ENCODE results near the gene PNKP. TPM values are rescaled to one million over a fixed set of nuclear protein-coding genes. Genes with fewer than 3 reads are reported as not detected.

PNKP gene
- total and polyA plus RNA-seq, 3 experiments from 2014 or later, result 28.4 to 98.7 (median 91.6) TPM

DNA sequence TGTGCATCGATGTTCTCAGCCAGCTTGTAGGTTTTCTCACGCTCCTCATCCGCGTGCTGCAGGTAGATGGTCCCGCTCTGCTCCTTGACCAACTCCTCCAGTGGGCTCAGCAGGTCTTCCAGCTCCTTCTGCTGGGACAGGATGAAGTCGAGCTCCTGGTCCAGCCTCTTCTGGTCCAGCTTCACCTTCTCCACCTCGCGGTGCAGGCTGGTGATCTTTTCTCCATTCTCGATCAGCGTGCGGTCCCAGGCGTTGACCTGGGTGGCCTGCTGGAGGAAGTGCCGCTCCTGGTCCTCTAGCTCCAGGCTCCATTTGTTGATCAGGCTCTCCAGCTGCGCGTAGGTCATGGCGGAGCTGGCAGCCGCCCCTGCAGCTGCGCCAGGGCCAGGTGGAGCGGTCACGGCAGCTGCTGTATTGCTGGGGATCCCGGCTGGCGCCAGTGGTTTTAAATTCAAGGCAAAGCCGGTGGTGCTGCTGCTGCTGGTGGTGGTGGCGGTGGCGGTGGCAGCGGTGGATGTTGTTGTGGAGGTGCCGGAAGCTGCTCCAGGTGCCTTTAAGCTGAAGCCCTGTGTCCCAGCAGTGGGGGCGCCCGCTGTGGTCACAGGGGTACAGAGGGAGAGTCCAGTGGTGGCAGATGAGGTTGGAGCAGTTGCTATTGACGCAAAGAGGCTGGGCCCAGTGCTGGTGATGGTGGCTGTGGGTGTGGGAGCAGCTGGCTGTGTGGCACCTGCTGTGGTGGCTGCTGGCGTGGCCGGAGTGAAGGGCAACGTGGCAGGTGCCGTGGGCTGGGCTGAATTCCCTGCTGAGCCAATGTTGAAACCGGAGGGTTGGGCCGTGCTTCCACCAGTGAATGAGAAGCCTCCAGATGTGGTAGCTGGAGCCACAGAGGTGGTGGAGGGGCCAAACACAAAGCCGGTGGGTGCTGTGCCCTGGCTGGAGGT, 41.4 kb upstream of the PNKP start:
- POLR2A ChIA-PET, result interaction anchor here (1.2 kb wide), 1 partner anchor 15 kb away, joined by 3 read pairs; no protein-coding TSS in a partner anchor
- CTCF ChIA-PET, result interaction anchor here (1.7 kb wide), 1 partner anchor 9 kb away, joined by 4 read pairs; no protein-coding TSS in a partner anchor
- peaks cover 0 to 65% (median 8%) of the 10 kb centered on the region in 3 donors for H3K36me3 Mint-ChIP-seq

GRCh38 chr19:49907745-49908446, 40.5 kb upstream of the PNKP start:
- Histone ChIP-seq H3K27me3 (ENCODE audit: insufficient read depth, low read length, poor library complexity, severe bottlenecking) (no peaks in the 10 kb centered on the region), H3K9me3 (ENCODE audit: low read length) (no peaks in the 10 kb centered on the region), H3K27ac (ENCODE audit: low read depth, low read length) (no peak overlapping the region), H3K4me3 (ENCODE audit: low read length) (no peak overlapping the region), H3K36me3 (ENCODE audit: insufficient read depth, low read length) (peaks cover 4% of the 10 kb centered on the region), H3K4me1 (ENCODE audit: insufficient read depth, low read length) (peaks cover 10% of the 10 kb centered on the region)
- Mint-ChIP-seq H3K36me3 (peaks cover 0 to 57% (median 3%) of the 10 kb centered on the region in 3 donors), H3K4me3 (no peak overlapping the region), H3K27me3 (no peaks in the 10 kb centered on the region), H3K4me1 (peaks cover 13 to 20% (median 16%) of the 10 kb centered on the region in 3 donors), H3K9me3 (no peaks in the 10 kb centered on the region), H3K27ac (peak overlapping the region in 2 of 8 donors; percentile 23 to 58)
- no peak for DNase-seq
- POLR2A ChIA-PET, result no interaction called here
- CTCF ChIA-PET, result interaction anchor here (1.7 kb wide), 1 partner anchor 9 kb away, joined by 4 read pairs; no protein-coding TSS in a partner anchor

More for the DNA sequence above, 41.4 kb upstream of the PNKP start:
- Mint-ChIP-seq H3K4me3 (no peak overlapping the region), H3K27me3 (no peaks in the 10 kb centered on the region), H3K27ac (no peak overlapping the region), H3K4me1 (peaks cover 13 to 23% (median 20%) of the 10 kb centered on the region in 3 donors), H3K9me3 (no peaks in the 10 kb centered on the region)
- peaks cover 10% of the 10 kb centered on the region for H3K4me1 ChIP-seq (ENCODE audit: insufficient read depth, low read length)
- peaks cover 10% of the 10 kb centered on the region for H3K36me3 ChIP-seq (ENCODE audit: insufficient read depth, low read length)
- H3K9me3 ChIP-seq (ENCODE audit: low read length), result no peaks in the 10 kb centered on the region
- H3K4me3 ChIP-seq (ENCODE audit: low read length), result no peak overlapping the region
- DNase-seq, result no peak
- no peaks in the 10 kb centered on the region for H3K27me3 ChIP-seq (ENCODE audit: insufficient read depth, low read length, poor library complexity, severe bottlenecking)
- H3K27ac ChIP-seq (ENCODE audit: low read depth, low read length), result no peak overlapping the region

GRCh38 chr19:49906879-49907564, 39.6 kb upstream of the PNKP start:
- ChIA-PET POLR2A (no interaction called here), CTCF (no interaction called here)
- H3K36me3 Mint-ChIP-seq, result peaks cover 0 to 50% (median 3%) of the 10 kb centered on the region in 3 donors
- Histone ChIP-seq H3K27me3 (ENCODE audit: insufficient read depth, low read length, poor library complexity, severe bottlenecking) (no peaks in the 10 kb centered on the region), H3K9me3 (ENCODE audit: low read length) (no peaks in the 10 kb centered on the region), H3K36me3 (ENCODE audit: insufficient read depth, low read length) (peaks cover 3% of the 10 kb centered on the region), H3K4me1 (ENCODE audit: insufficient read depth, low read length) (peaks cover 10% of the 10 kb centered on the region), H3K4me3 (ENCODE audit: low read length) (no peak overlapping the region), H3K27ac (ENCODE audit: low read depth, low read length) (no peak overlapping the region)
- peak overlapping the region in 1 of 7 donors; percentile 61 for H3K4me3 Mint-ChIP-seq
- H3K27me3 Mint-ChIP-seq, result no peaks in the 10 kb centered on the region
- no peak for DNase-seq
- H3K27ac Mint-ChIP-seq, result peak overlapping the region in 2 of 8 donors; percentile 7 to 12
- H3K4me1 Mint-ChIP-seq, result peaks cover 13 to 16% (median 14%) of the 10 kb centered on the region in 3 donors
- H3K9me3 Mint-ChIP-seq, result no peaks in the 10 kb centered on the region

DNA sequence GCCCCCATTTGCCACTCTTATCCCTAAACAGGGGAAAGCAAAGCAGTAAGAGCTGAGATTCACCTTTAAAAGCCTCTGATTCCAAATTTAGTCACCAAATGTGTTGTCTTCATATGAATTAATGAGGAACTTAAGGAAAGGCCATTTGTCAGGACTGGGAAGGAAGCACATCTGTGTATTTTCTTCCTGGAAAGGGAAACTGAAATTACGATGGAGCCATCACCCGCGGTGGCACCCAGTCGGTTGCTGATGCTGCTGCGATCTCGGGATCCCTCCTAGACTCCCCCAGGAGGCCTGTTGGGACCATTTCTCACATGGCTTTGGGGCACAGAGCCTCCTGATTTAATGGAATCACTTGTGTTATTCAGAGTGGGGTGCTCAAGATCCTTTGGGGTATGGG, 36.8 kb upstream of the PNKP start:
- DNase-seq, result no peak
- Mint-ChIP-seq H3K36me3 (peaks cover 0 to 31% (median 3%) of the 10 kb centered on the region in 3 donors), H3K27ac (peak overlapping the region in 3 of 8 donors; percentile 32 to 79 (median 36)), H3K9me3 (no peaks in the 10 kb centered on the region), H3K4me3 (no peak overlapping the region), H3K27me3 (no peaks in the 10 kb centered on the region), H3K4me1 (peaks cover 0 to 5% (median 3%) of the 10 kb centered on the region in 3 donors)
- no peak overlapping the region for H3K27ac ChIP-seq (ENCODE audit: low read depth, low read length)
- no peaks in the 10 kb centered on the region for H3K27me3 ChIP-seq (ENCODE audit: insufficient read depth, low read length, poor library complexity, severe bottlenecking)
- CTCF ChIA-PET, result no interaction called here
- peaks cover 2% of the 10 kb centered on the region for H3K36me3 ChIP-seq (ENCODE audit: insufficient read depth, low read length)
- no peaks in the 10 kb centered on the region for H3K4me1 ChIP-seq (ENCODE audit: insufficient read depth, low read length)
- H3K9me3 ChIP-seq (ENCODE audit: low read length), result no peaks in the 10 kb centered on the region
- H3K4me3 ChIP-seq (ENCODE audit: low read length), result no peak overlapping the region
- POLR2A ChIA-PET, result no interaction called here

DNA sequence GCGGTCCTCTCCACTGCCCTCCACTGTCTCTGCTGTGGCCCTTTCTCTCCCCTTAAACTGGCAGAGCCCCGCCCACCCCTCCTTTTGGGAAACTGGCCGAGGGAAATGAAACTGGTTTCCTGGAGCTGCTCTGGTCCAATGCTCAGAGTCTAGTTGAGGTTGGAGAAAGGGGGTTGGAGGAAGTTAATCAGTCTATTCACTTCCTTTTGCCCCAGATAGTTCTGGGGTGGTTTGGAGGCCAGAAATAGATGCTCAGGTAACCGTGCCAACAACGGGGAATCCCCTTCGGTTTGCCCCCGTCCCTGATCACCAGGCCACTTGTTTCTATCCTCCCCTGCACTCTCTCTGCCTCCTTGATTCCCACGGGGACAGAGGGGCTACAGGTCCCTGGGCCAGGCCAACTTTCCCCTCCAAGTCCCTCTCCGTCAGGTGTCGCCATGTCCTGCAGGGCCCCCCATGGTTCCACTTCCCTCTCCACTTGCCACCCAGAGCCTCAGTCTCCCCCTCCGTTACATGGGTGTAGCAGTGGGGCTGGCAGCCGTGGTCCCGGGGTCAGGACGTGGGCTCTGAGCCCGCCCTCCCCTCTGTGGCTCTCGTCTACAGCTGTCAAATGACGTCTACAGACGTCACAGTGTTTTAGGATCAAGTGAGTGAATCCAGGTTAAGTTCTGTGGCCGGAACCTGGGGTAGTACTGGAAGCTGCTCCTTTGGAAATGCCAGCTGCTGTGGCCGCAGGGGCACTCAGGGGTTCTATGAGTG, 29.7 kb upstream of the PNKP start, which contains the start of gene IL4I1:
Gene IL4I1, minus strand, starts transcription at position 25 of the 759 bp plus-strand sequence. CDS start 727 bp downstream, outside the sequence.
- POLR2A ChIA-PET, result interaction anchor here (0.6 to 1.6 kb wide), 3 partner anchors 21 to 33 kb away, joined by 3 to 4 read pairs (median 3); partner anchors contain the start of genes ATF5 and NUP62
- H3K9me3 ChIP-seq (ENCODE audit: low read length), result no peaks in the 10 kb centered on the region
- H3K9me3 Mint-ChIP-seq, result no peaks in the 10 kb centered on the region
- H3K4me1 Mint-ChIP-seq, result peaks cover 21 to 36% (median 33%) of the 10 kb centered on the region in 3 donors
- H3K27ac ChIP-seq (ENCODE audit: low read depth, low read length), result peak within 1 kb of the TSS; percentile 81
- H3K4me3 ChIP-seq (ENCODE audit: low read length), result peak within 1 kb of the TSS; percentile 21
- H3K27ac Mint-ChIP-seq, result peak within 1 kb of the TSS; percentile 79 to 100 (median 99)
- CTCF ChIA-PET, result interaction anchor here (1.0 to 1.5 kb wide), 3 partner anchors 14 to 33 kb away, joined by 3 read pairs; partner anchors contain the start of gene NUP62
- no peaks in the 10 kb centered on the region for H3K36me3 ChIP-seq (ENCODE audit: insufficient read depth, low read length)
- no peaks in the 10 kb centered on the region for H3K27me3 Mint-ChIP-seq
- peaks cover 21% of the 10 kb centered on the region for H3K4me1 ChIP-seq (ENCODE audit: insufficient read depth, low read length)
- no peaks in the 10 kb centered on the region for H3K27me3 ChIP-seq (ENCODE audit: insufficient read depth, low read length, poor library complexity, severe bottlenecking)
- DNase-seq, result peak; percentile 18 to 81 (median 78)
- no peaks in the 10 kb centered on the region for H3K36me3 Mint-ChIP-seq
- peak within 1 kb of the TSS; percentile 54 to 91 (median 85) for H3K4me3 Mint-ChIP-seq

DNA sequence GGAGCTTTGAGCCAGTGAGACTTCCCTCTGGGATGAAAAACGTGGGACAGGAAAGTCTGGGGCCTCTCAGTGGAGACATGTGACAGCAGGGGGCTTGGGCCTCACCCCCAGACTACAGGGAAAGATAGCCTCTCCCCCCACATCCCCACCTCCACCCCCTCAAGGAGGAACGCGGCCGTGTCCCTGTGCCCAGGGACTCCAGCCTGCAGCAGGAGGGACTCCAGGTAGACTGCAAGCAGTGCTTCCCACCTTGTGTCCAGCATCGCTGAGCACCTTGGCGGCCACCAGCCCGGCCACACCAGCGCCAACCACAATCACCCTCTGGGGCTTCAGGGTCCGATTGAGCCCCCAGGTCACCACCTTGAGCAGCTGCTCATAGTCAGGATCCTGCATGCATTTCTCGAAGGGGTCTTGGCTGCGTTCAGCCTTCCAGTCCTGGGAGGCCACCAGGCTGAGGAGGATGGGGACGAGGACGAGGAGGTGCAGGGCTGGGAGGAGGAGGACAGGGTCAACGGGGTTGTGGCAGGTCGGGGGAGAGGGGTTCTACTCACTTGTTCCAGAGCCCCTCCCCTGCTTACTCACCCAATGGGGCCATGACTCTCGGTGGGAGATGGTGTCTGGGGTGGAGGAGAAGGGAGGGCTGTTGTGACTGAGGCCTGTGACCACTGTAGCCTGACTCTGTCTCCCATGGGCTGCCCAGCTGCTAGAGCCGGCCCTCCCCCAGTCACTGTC, 28.4 kb upstream of the PNKP start:
- Mint-ChIP-seq H3K9me3 (no peaks in the 10 kb centered on the region), H3K4me3 (peak overlapping the region in 6 of 7 donors; percentile 81 to 91 (median 86)), H3K27me3 (peaks cover 0 to 2% of the 10 kb centered on the region in 2 donors), H3K4me1 (peaks cover 21 to 44% (median 34%) of the 10 kb centered on the region in 3 donors), H3K27ac (peak overlapping the region; percentile 79 to 100 (median 99)), H3K36me3 (no peaks in the 10 kb centered on the region)
- Histone ChIP-seq H3K27ac (ENCODE audit: low read depth, low read length) (peak overlapping the region; percentile 81), H3K4me3 (ENCODE audit: low read length) (no peak overlapping the region), H3K4me1 (ENCODE audit: insufficient read depth, low read length) (peaks cover 21% of the 10 kb centered on the region), H3K27me3 (ENCODE audit: insufficient read depth, low read length, poor library complexity, severe bottlenecking) (no peaks in the 10 kb centered on the region), H3K36me3 (ENCODE audit: insufficient read depth, low read length) (no peaks in the 10 kb centered on the region), H3K9me3 (ENCODE audit: low read length) (no peaks in the 10 kb centered on the region)
- ChIA-PET POLR2A (no interaction called here), CTCF (interaction anchor here (1.4 kb wide), 1 partner anchor 34 kb away, joined by 3 read pairs; the partner anchor contains the start of gene NUP62)
- DNase-seq, result no peak
